Adrenal gland (tissue), 5 donors: ENCODE results near the gene SLC39A12.

Experiments used
- CTCF ChIP-seq, 6 experiments: fragments of 450-650 bp in 4 of 6; fragments of 200-600 bp in 2 of 6; sonication (generic) in 1 of 6; IDR thresholded peaks; 1 replicate in 5 of 6; 2 replicates in 1 of 6; pipeline versions ENCODE4 v1.5.1 to v1.8.0; 2016 to 2021; ENCODE audit warnings: antibody characterized with exemption in 6 of 6, mild to moderate bottlenecking in 2 of 6, moderate library complexity in 1 of 6
- POLR2A ChIP-seq, 2 donors: fragments of 450-650 bp; IDR thresholded peaks; one replicate each; pipeline ENCODE4 v1.6.1; 2017; ENCODE audit warnings: antibody characterized with exemption in 2 of 2, mild to moderate bottlenecking in 2 of 2, moderate library complexity in 1 of 2
- donor health status: DM: no; HTN: no; CAD: no.

GRCh38 chr10:18087355-18087754 lies 135.6 kb downstream of the SLC39A12 start:
- TF ChIP-seq POLR2A (IDR thresholded peaks at IDR 0.05) (no peak), CTCF (IDR thresholded peaks at IDR 0.05) (no peak)
